Mucosa of descending colon (tissue), 3 donors: ENCODE data around the gene CSNK1E. TPM values are rescaled to one million over a fixed set of nuclear protein-coding genes. Genes with fewer than 3 reads are reported as not detected.

Experiments used
- ATAC-seq: fragments of 200-7000 bp; cut with Tn5 transposase; one replicate; pipeline ENCODE4 v1.9.1; 2020; ENCODE audit warnings: mild to moderate bottlenecking, moderate library complexity
- DNase-seq, 3 donors: peaks; one replicate each; pipeline ENCODE4 v3.0.0-alpha.2; 2020
- H3K36me3 ChIP-seq: fragments of 200-600 bp; one replicate; pipeline ENCODE4 v1.8.0; 2021; ENCODE audit warnings: low read depth, mild to moderate bottlenecking
- H3K4me1 ChIP-seq: fragments of 200-600 bp; one replicate; pipeline ENCODE4 v1.8.0; 2021; ENCODE audit warnings: low read depth, mild to moderate bottlenecking
- H3K4me3 ChIP-seq: fragments of 200-600 bp; one replicate; pipeline ENCODE4 v1.8.0; 2021; ENCODE audit warnings: mild to moderate bottlenecking
- H3K9me3 ChIP-seq: fragments of 200-600 bp; one replicate; pipeline ENCODE4 v1.8.0; 2021; ENCODE audit warnings: mild to moderate bottlenecking
- CTCF ChIP-seq: fragments of 200-600 bp; IDR thresholded peaks from one replicate; pipeline ENCODE4 v1.8.0; 2022; ENCODE audit warnings: antibody characterized with exemption, mild to moderate bottlenecking
- intact Hi-C, 2 donors: fragments of 100-400 bp; cut with DNase I in 1 of 2; cut with micrococcal nuclease in 1 of 2; formaldehyde crosslinking; loops; one replicate each; pipeline versions ENCODE4 v1.11.0 to v1.11.1; 2022; cut with DNase I, micrococcal nuclease
- total RNA-seq, 3 donors: library from RNA; stranded (reverse); fragmentation: NEBNext Ultra II Directional in 2 of 3; extraction: Animal tissue kit (Norgen Biotek cat#: 25700) in 2 of 3; gene quantifications; one replicate each; pipeline versions ENCODE4 v1.2.1 to v1.2.4, GENCODE V29; 2021 to 2023
- donor health status: DM: no; HTN: no; CAD: no; lungs with moderate emphysema.
- donor health status: DM: no; HTN: no; CAD: no.
- donor health status: DM: no; HTN: yes; CAD: no.

Gene CSNK1E
- total RNA-seq, 3 donors from 2014 or later, result 87.8 to 100 (median 89.8) TPM

- Histone ChIP-seq H3K36me3 (no peaks in the 10 kb centered on the region), H3K9me3 (no peaks in the 10 kb centered on the region), H3K4me1 (peaks cover 14% of the 10 kb centered on the region), H3K4me3 (no peak overlapping the region)
- intact Hi-C loops, result no loop called here
- TF ChIP-seq CTCF, result no peak
- ATAC-seq, result no peak
- DNase-seq, result no peak
These were observed 1.9 kb upstream of the CSNK1E start for GRCh38 chr22:38318792-38319773.

- TF ChIP-seq CTCF, result no peak
- H3K4me3 ChIP-seq, result no peak overlapping the region
- no peaks in the 10 kb centered on the region for H3K36me3 ChIP-seq
- DNase-seq (peak; percentile 82 to 87 (median 85)), ATAC-seq (peak; percentile 83)
- peaks cover 20% of the 10 kb centered on the region for H3K4me1 ChIP-seq
- H3K9me3 ChIP-seq, result no peaks in the 10 kb centered on the region
- intact Hi-C loops, result no loop called here
These were observed 922 bp upstream of the CSNK1E start for GRCh38 chr22:38317995-38318715.

- Histone ChIP-seq H3K9me3 (no peaks in the 10 kb centered on the region), H3K4me1 (peaks cover 20% of the 10 kb centered on the region), H3K36me3 (no peaks in the 10 kb centered on the region), H3K4me3 (peak overlapping the region; percentile 40)
- intact Hi-C loops, result no loop called here
- no peak for TF ChIP-seq CTCF
- peak; percentile 62 to 80 (median 79) for DNase-seq
- ATAC-seq, result peak; percentile 44
These were observed 690 bp downstream of the CSNK1E start for GRCh38 chr22:38316364-38317121.

- H3K9me3 ChIP-seq, result no peaks in the 10 kb centered on the region
- H3K4me3 ChIP-seq, result peak overlapping the region; percentile 40
- H3K4me1 ChIP-seq, result peaks cover 20% of the 10 kb centered on the region
- DNase-seq (peak in 1 of 3 donors; percentile 29), ATAC-seq (no peak)
- no peaks in the 10 kb centered on the region for H3K36me3 ChIP-seq
- no peak for TF ChIP-seq CTCF
- intact Hi-C loops, result no loop called here
These were observed 1.3 kb downstream of the CSNK1E start for GRCh38 chr22:38315823-38316363.
